HEK293 (cell line): ENCODE data around the gene TBX1.

Experiments
- CTCF ChIA-PET: fragments of 350-600 bp; formaldehyde crosslinking; extraction: SDS; loops from one replicate; lab custom pipeline; 2021; ENCODE audit warnings: antibody characterized with exemption; lab: Yijun Ruan, JAX
- POLR2A ChIA-PET: fragments of 300-600 bp; formaldehyde crosslinking; extraction: SDS; loops from one replicate; lab custom pipeline; 2020; ENCODE audit warnings: antibody characterized with exemption, inconsistent platforms; lab: Yijun Ruan, JAX
- H3K27ac ChIP-seq: fragments of 200-500 bp; sonication (Bioruptor generic); 2 replicates; pipeline ENCODE4 v1.5.1; 2014; ENCODE audit warnings: low read depth, low read length, control low read depth, inconsistent platforms; ENCODE audit errors: extremely low read depth
- H3K36me3 ChIP-seq, 2 experiments: fragments of 200-500 bp in 1 of 2; sonication (Bioruptor generic) in 1 of 2; 1 replicate in 1 of 2; 2 replicates in 1 of 2; pipeline ENCODE4 v1.5.1; 2014 to 2017; ENCODE audit warnings: inconsistent platforms in 2 of 2, low read length in 2 of 2; ENCODE audit not compliant: control insufficient read depth in 2 of 2, insufficient read depth in 1 of 2
- H3K4me1 ChIP-seq: fragments of 200-500 bp; sonication (Bioruptor generic); 2 replicates; pipeline ENCODE4 v1.5.1; 2014; ENCODE audit warnings: mild to moderate bottlenecking, low read length, inconsistent platforms; ENCODE audit not compliant: control insufficient read depth, insufficient read depth
- H3K4me3 ChIP-seq: 2 replicates; pipeline ENCODE4 v1.5.1; 2011; ENCODE audit warnings: low read depth, mild to moderate bottlenecking, control low read depth, low read length, moderate library complexity
- H3K9me3 ChIP-seq: fragments of 200-500 bp; sonication (Bioruptor generic); 2 replicates; pipeline ENCODE4 v1.5.1; 2014; ENCODE audit warnings: low read depth, low read length, inconsistent platforms; ENCODE audit not compliant: control insufficient read depth, insufficient read depth
- HIC1 ChIP-seq: fragments of 450-650 bp; formaldehyde crosslinking; IDR thresholded peaks from 2 replicates; pipeline ENCODE4 v1.5.1; 2016; ENCODE audit warnings: missing biosample characterization, missing genetic modification characterization
- REST ChIP-seq: fragments of 450-650 bp; formaldehyde crosslinking; IDR thresholded peaks from 2 replicates; pipeline ENCODE4 v1.5.1; 2016; ENCODE audit warnings: missing biosample characterization, missing genetic modification characterization
- ZBTB1 ChIP-seq: fragments of 450-650 bp; formaldehyde crosslinking; IDR thresholded peaks from 2 replicates; pipeline ENCODE4 v1.5.1; 2016; ENCODE audit warnings: missing biosample characterization, missing genetic modification characterization
- ZBTB21 ChIP-seq: fragments of 450-650 bp; formaldehyde crosslinking; IDR thresholded peaks from 2 replicates; pipeline ENCODE4 v1.5.1; 2017; ENCODE audit warnings: missing biosample characterization, missing genetic modification characterization
- ZBTB48 ChIP-seq: fragments of 450-650 bp; formaldehyde crosslinking; IDR thresholded peaks from 2 replicates; pipeline ENCODE4 v1.5.1; 2016; ENCODE audit warnings: missing biosample characterization, missing genetic modification characterization
- ZNF280D ChIP-seq: fragments of 450-650 bp; formaldehyde crosslinking; IDR thresholded peaks from 2 replicates; pipeline ENCODE4 v1.5.1; 2016; ENCODE audit warnings: missing biosample characterization, missing genetic modification characterization
- ZNF335 ChIP-seq: fragments of 450-650 bp; formaldehyde crosslinking; conservative IDR thresholded peaks from 2 replicates; pipeline ENCODE4 v1.5.1; 2016; ENCODE audit warnings: missing biosample characterization, missing genetic modification characterization
- ZNF555 ChIP-seq: fragments of 450-650 bp; formaldehyde crosslinking; conservative IDR thresholded peaks from 2 replicates; pipeline ENCODE4 v1.5.1; 2017; ENCODE audit warnings: missing biosample characterization, mild to moderate bottlenecking, missing genetic modification characterization, inconsistent platforms
- ZNF692 ChIP-seq: fragments of 450-650 bp; formaldehyde crosslinking; IDR thresholded peaks from 2 replicates; pipeline ENCODE4 v1.5.1; 2016; ENCODE audit warnings: missing biosample characterization, missing genetic modification characterization
- ZNF843 ChIP-seq: fragments of 450-650 bp; formaldehyde crosslinking; IDR thresholded peaks from 2 replicates; pipeline ENCODE4 v1.5.1; 2016; ENCODE audit warnings: missing biosample characterization, missing genetic modification characterization
- ZSCAN4 ChIP-seq: fragments of 450-650 bp; formaldehyde crosslinking; IDR thresholded peaks from 2 replicates; pipeline ENCODE4 v1.5.1; 2017; ENCODE audit warnings: missing biosample characterization, missing genetic modification characterization

The TBX1 gene

GRCh38 chr22:19806213-19807160 lies 45.9 kb downstream of the TBX1 start (continued):
- TF ChIP-seq ZBTB48 (tag by site-specific recombination) = no peak
- peak; percentile 99 for TF ChIP-seq ZNF335 (tag by site-specific recombination)
- no peak for TF ChIP-seq ZNF692
- TF ChIP-seq ZNF280D = no peak
- TF ChIP-seq HIC1 (tag by site-specific recombination) = peak; percentile 96
- TF ChIP-seq ZBTB1 (tag by site-specific recombination) = no peak

- no peak overlapping the region for H3K4me3 ChIP-seq
- H3K4me1 ChIP-seq = peaks cover 3% of the 10 kb centered on the region
- ChIA-PET POLR2A (interaction anchor here (3.0 kb wide), 1 partner anchor 48 kb away, joined by 12 read pairs; the partner anchor contains the start of genes GNB1L and RTL10), CTCF (no interaction called here)
- no peaks in the 10 kb centered on the region for H3K9me3 ChIP-seq
- no peak overlapping the region; the same call in 1 of the 2 replicates for H3K27ac ChIP-seq
- TF ChIP-seq REST (tag by site-specific recombination) (peak; percentile 78), ZNF843 (tag by site-specific recombination) (no peak), ZNF555 (tag by site-specific recombination) (no peak), ZBTB21 (tag by site-specific recombination) (no peak), HIC1 (tag by site-specific recombination) (no peak), ZSCAN4 (tag by site-specific recombination) (no peak)
- H3K36me3 ChIP-seq = peaks cover 0 to 17% of the 10 kb centered on the region in 2 experiments; a peak in 1 of 3 replicates
Observed at GRCh38 chr22:19807161-19807913, 46.8 kb downstream of the TBX1 start.
